ENCODE data around the gene SKAP1.

- TF ChIP-seq, protein P1, sequence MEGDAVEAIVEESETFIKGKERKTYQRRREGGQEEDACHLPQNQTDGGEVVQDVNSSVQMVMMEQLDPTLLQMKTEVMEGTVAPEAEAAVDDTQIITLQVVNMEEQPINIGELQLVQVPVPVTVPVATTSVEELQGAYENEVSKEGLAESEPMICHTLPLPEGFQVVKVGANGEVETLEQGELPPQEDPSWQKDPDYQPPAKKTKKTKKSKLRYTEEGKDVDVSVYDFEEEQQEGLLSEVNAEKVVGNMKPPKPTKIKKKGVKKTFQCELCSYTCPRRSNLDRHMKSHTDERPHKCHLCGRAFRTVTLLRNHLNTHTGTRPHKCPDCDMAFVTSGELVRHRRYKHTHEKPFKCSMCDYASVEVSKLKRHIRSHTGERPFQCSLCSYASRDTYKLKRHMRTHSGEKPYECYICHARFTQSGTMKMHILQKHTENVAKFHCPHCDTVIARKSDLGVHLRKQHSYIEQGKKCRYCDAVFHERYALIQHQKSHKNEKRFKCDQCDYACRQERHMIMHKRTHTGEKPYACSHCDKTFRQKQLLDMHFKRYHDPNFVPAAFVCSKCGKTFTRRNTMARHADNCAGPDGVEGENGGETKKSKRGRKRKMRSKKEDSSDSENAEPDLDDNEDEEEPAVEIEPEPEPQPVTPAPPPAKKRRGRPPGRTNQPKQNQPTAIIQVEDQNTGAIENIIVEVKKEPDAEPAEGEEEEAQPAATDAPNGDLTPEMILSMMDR (conservative IDR thresholded peaks at IDR 0.05; ENCODE audit: low read length): peak; percentile 97
- TF ChIP-seq EZH2phosphoT487 (IDR thresholded peaks at IDR 0.05; ENCODE audit: borderline replicate concordance, low read depth, low read length): no peak
Measured at GRCh38 chr17:48335858-48336500, 94.0 kb downstream of the SKAP1 start.

Data from OCI-LY7 (cell line).